Peyer's patch (tissue), 4 donors: Measurements from ENCODE around the gene KIAA1755.

Experiments used
- POLR2A ChIP-seq, 2 donors: fragments of 450-650 bp; IDR thresholded peaks; one replicate each; pipeline ENCODE4 v1.5.1; 2017; ENCODE audit warnings: antibody characterized with exemption in 2 of 2, mild to moderate bottlenecking in 2 of 2, moderate library complexity in 2 of 2
- TF ChIP-seq, protein P1 (sequence below), 6 experiments: fragments of 450-650 bp in 4 of 6; fragments of 200-600 bp in 2 of 6; sonication (generic) in 1 of 6; IDR thresholded peaks; one replicate each; pipeline ENCODE4 v1.5.1; 2017 to 2019; ENCODE audit warnings: antibody characterized with exemption in 6 of 6, mild to moderate bottlenecking in 3 of 6, moderate library complexity in 1 of 6

DNA sequence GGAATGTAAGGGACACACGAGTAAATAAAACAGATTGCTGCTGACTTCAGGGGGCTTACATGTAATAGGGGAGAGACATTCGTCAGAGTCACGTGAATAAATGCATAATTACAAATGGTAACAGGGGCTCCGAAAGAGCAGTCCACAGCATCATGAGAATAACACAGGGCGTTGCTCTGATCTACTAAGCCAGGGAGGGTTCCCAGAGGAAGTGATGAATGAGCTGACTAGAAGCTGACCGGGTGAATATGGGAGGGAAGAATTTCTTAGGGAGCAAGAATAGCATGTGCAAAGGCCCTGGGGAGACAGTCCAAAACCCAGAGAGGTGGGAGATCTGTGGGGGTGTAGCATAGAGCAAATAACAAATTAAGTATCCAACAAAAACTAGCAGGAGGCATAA lies 45.8 kb upstream of the KIAA1755 start:
- TF ChIP-seq, protein P1, sequence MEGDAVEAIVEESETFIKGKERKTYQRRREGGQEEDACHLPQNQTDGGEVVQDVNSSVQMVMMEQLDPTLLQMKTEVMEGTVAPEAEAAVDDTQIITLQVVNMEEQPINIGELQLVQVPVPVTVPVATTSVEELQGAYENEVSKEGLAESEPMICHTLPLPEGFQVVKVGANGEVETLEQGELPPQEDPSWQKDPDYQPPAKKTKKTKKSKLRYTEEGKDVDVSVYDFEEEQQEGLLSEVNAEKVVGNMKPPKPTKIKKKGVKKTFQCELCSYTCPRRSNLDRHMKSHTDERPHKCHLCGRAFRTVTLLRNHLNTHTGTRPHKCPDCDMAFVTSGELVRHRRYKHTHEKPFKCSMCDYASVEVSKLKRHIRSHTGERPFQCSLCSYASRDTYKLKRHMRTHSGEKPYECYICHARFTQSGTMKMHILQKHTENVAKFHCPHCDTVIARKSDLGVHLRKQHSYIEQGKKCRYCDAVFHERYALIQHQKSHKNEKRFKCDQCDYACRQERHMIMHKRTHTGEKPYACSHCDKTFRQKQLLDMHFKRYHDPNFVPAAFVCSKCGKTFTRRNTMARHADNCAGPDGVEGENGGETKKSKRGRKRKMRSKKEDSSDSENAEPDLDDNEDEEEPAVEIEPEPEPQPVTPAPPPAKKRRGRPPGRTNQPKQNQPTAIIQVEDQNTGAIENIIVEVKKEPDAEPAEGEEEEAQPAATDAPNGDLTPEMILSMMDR (IDR thresholded peaks at IDR 0.05), result no peak
- no peak for TF ChIP-seq POLR2A (IDR thresholded peaks at IDR 0.05)
